ENCODE measurements around the gene MIGA2. TPM values are rescaled to one million over a fixed set of nuclear protein-coding genes. Genes with fewer than 3 reads are reported as not detected.

The MIGA2 gene
- total RNA-seq, 1 experiment from 2014 or later, result 29.6 TPM

DNA sequence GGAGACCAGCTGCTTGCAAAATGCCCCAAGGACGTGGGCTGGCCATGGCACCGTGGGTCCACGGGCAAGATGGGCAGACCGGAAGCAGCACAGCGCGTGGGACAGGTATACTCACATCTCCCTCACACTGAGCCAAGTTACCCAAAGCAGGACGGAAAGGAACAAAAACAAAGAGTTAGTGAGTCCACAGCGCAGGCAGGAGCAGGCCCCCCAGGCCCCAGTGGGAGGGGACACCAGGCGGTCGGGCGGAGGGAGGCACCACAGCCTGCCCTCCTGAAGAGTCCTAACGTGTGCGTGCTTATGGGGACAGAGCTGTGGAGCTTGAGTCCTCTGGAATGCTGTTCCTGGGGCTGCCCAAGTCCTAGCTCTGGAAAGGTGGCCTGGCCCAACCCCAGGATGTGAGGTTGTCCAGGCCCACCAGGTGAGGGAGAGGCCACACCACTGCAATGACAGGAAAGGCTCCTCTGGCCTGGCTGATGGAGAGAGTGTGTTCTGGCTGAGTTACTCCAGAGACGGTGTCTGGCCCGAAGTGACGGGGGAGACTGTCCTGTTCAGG lies 23.5 kb upstream of the MIGA2 start:
- TF ChIP-seq, protein P1, sequence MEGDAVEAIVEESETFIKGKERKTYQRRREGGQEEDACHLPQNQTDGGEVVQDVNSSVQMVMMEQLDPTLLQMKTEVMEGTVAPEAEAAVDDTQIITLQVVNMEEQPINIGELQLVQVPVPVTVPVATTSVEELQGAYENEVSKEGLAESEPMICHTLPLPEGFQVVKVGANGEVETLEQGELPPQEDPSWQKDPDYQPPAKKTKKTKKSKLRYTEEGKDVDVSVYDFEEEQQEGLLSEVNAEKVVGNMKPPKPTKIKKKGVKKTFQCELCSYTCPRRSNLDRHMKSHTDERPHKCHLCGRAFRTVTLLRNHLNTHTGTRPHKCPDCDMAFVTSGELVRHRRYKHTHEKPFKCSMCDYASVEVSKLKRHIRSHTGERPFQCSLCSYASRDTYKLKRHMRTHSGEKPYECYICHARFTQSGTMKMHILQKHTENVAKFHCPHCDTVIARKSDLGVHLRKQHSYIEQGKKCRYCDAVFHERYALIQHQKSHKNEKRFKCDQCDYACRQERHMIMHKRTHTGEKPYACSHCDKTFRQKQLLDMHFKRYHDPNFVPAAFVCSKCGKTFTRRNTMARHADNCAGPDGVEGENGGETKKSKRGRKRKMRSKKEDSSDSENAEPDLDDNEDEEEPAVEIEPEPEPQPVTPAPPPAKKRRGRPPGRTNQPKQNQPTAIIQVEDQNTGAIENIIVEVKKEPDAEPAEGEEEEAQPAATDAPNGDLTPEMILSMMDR (conservative IDR thresholded peaks at IDR 0.05; ENCODE audit: low read depth, low read length), result no peak
- TF ChIP-seq EZH2phosphoT487 (IDR thresholded peaks at IDR 0.05; ENCODE audit: borderline replicate concordance, low read length) (no peak), EZH2 (IDR thresholded peaks at IDR 0.05; ENCODE audit: low read length, unreplicated experiment) (no peak)
- H3K9me2 ChIP-seq (replicated peaks; ENCODE audit: low read length), result no peaks in the 10 kb centered on the region
- no peak overlapping the region for H3K9ac ChIP-seq (ENCODE audit: low read length)
- H3K27ac ChIP-seq (ENCODE audit: low read length), result no peak overlapping the region
- intact Hi-C loops (cut with micrococcal nuclease), result no loop called here
- no TSS peak for BruUV-seq (replicated peaks)
- no peaks in the 10 kb centered on the region for H3F3A ChIP-seq (ENCODE audit: low read length, unreplicated experiment)
- H3K4me2 ChIP-seq (ENCODE audit: low read length), result no peak overlapping the region
- DNase-seq (no peak), ATAC-seq (no peak)
- no peaks in the 10 kb centered on the region for H4K20me1 ChIP-seq (ENCODE audit: low read length)
- no peak overlapping the region for H2AFZ ChIP-seq (ENCODE audit: low read length)
- no peaks in the 10 kb centered on the region for H3K79me2 ChIP-seq (ENCODE audit: low read length)
- no peaks in the 10 kb centered on the region for H3K27me3 ChIP-seq (ENCODE audit: low read length)
- H3K4me1 ChIP-seq (ENCODE audit: insufficient read depth, low read length), result no peaks in the 10 kb centered on the region
- H3K36me3 ChIP-seq (ENCODE audit: low read depth, low read length), result no peaks in the 10 kb centered on the region; the same call in 1 of the 2 replicates
- no peaks in the 10 kb centered on the region for H3K9me3 ChIP-seq (ENCODE audit: low read length)
- no peak overlapping the region for H3K4me3 ChIP-seq (ENCODE audit: low read length)
- ChIA-PET CTCF (no interaction called here), POLR2A (ENCODE audit: unreplicated experiment) (no interaction called here)

DNA sequence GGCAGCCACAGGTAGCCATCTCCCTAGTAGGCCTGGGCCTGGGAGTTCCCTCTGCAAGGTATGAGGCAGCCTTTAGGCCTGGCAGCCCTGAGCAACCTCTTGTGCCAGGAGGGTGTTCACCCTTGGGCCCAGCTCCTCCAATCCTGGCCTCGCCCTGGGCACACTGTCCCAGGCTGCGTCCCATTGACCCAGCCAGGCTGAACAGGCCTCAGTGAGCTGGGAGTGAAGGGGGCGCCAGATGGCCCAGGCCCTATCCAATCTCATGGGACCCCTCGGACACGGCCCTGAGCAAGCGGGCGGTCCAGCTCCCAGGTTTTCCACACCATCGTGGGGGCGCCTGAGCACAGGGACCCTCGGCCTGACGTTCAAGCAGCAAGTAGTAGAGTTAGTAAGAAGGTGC lies 22.8 kb upstream of the MIGA2 start:
- H2AFZ ChIP-seq (ENCODE audit: low read length), result no peak overlapping the region
- H3K27me3 ChIP-seq (ENCODE audit: low read length), result no peaks in the 10 kb centered on the region
- ATAC-seq (no peak), DNase-seq (no peak)
- H3K4me2 ChIP-seq (ENCODE audit: low read length), result no peak overlapping the region
- POLR2A ChIA-PET (ENCODE audit: unreplicated experiment), result no interaction called here
- H3F3A ChIP-seq (ENCODE audit: low read length, unreplicated experiment), result no peaks in the 10 kb centered on the region
- no peak overlapping the region for H3K9ac ChIP-seq (ENCODE audit: low read length)
- TF ChIP-seq EZH2 (IDR thresholded peaks at IDR 0.05; ENCODE audit: low read length, unreplicated experiment), result no peak
- no peak for TF ChIP-seq EZH2phosphoT487 (IDR thresholded peaks at IDR 0.05; ENCODE audit: borderline replicate concordance, low read length)
- TF ChIP-seq, protein P1 (conservative IDR thresholded peaks at IDR 0.05; ENCODE audit: low read depth, low read length), result no peak
- no peak overlapping the region for H3K4me3 ChIP-seq (ENCODE audit: low read length)
- no peaks in the 10 kb centered on the region for H3K79me2 ChIP-seq (ENCODE audit: low read length)
- H3K4me1 ChIP-seq (ENCODE audit: insufficient read depth, low read length), result no peaks in the 10 kb centered on the region
- no peaks in the 10 kb centered on the region for H3K9me2 ChIP-seq (replicated peaks; ENCODE audit: low read length)
- H3K27ac ChIP-seq (ENCODE audit: low read length), result no peak overlapping the region
- H3K9me3 ChIP-seq (ENCODE audit: low read length), result no peaks in the 10 kb centered on the region
- no peaks in the 10 kb centered on the region; the same call in 1 of the 2 replicates for H3K36me3 ChIP-seq (ENCODE audit: low read depth, low read length)
- BruUV-seq (replicated peaks), result no TSS peak
- CTCF ChIA-PET, result no interaction called here
- intact Hi-C loops (cut with micrococcal nuclease), result no loop called here
- H4K20me1 ChIP-seq (ENCODE audit: low read length), result no peaks in the 10 kb centered on the region

DNA sequence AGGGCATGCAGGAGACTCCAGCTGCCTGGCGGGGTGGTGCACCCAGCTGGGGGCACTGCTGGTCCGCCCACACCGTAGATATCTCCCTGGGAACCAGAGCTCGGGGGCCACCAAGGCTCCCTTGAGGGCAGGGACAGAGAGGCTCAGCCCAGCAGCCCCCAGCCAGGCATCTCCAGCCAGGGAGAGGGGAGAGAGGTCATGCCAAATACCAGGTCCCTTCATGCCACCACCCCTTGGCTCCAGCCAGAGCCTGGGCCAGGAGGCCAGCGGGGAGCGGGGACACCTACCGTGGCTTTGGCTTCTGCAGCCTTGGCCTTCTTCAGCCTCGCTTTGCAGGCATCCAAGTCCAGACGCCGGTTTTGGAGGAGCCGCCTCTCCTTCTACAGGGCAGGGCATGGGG lies 22.3 kb upstream of the MIGA2 start:
- Histone ChIP-seq H3K27ac (ENCODE audit: low read length) (no peak overlapping the region), H4K20me1 (ENCODE audit: low read length) (no peaks in the 10 kb centered on the region), H3K79me2 (ENCODE audit: low read length) (no peaks in the 10 kb centered on the region), H3K9me3 (ENCODE audit: low read length) (no peaks in the 10 kb centered on the region), H3K4me1 (ENCODE audit: insufficient read depth, low read length) (no peaks in the 10 kb centered on the region), H3K36me3 (ENCODE audit: low read depth, low read length) (no peaks in the 10 kb centered on the region; the same call in 1 of the 2 replicates), H3K9ac (ENCODE audit: low read length) (no peak overlapping the region), H3F3A (ENCODE audit: low read length, unreplicated experiment) (no peaks in the 10 kb centered on the region), H2AFZ (ENCODE audit: low read length) (no peak overlapping the region), H3K4me3 (ENCODE audit: low read length) (no peak overlapping the region), H3K4me2 (ENCODE audit: low read length) (no peak overlapping the region), H3K9me2 (replicated peaks; ENCODE audit: low read length) (no peaks in the 10 kb centered on the region), H3K27me3 (ENCODE audit: low read length) (no peaks in the 10 kb centered on the region)
- no peak for DNase-seq
- no TSS peak for BruUV-seq (replicated peaks)
- intact Hi-C loops (cut with micrococcal nuclease), result no loop called here
- CTCF ChIA-PET, result interaction anchor here (1.2 kb wide), 1 partner anchor 14 kb away, joined by 3 read pairs; the partner anchor contains the start of gene SH3GLB2
- no peak for TF ChIP-seq EZH2phosphoT487 (IDR thresholded peaks at IDR 0.05; ENCODE audit: borderline replicate concordance, low read length)
- no peak for ATAC-seq
- POLR2A ChIA-PET (ENCODE audit: unreplicated experiment), result interaction anchor here (0.6 kb wide), 1 partner anchor 88 kb away, joined by 3 read pairs; no protein-coding TSS in a partner anchor

Measured in PC-3 (cell line).